Hypothalamus (tissue), 51 donors: ENCODE results near the gene MRPL27.
"Not testable (repeated sequence)": the region's sequence is repeated elsewhere in the genome, so short reads cannot be mapped to it uniquely, and the experiment has no call there.

Source experiments
- DNase-seq, 51 donors: peaks; one replicate each; lab custom pipeline; 2025; lab: John Stamatoyannopoulos, UW

Gene MRPL27

DNA sequence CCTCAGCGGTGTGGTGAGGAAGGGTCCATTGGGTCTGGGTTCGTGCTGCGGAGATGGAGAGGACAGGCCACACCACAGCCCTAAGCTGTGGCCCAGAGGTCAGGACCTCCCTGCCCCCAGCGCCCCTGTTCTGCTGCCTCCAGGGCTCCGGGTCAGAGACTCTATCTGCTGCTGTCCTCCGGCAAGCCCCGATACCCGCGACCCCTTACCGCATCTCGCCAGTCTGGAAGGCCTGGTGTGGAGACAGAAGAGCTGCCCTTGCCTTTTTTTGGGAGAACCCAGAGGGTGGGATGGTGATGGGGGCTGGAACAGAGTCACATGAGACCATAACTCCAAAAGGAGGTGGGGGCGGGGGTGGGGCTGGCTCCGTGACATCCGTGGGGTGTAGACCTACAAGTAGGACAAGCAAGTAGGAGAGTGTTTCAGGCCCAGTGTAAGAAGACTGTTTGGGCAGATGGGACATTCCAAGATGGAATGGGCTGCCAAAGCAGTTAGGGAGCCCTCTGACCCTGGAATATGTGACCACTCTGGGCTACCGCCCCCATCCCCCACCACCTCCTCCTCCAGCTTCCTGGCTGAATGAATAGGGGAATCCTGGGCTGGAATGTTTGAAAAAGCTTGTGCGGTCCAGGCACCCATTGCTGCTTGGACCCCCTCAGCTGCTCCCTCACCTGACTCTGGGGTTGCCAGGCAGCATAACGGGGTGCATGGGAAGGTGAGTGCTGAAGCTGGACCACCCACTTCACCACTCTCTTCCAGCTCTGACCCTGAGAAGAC lies 25.7 kb downstream of the MRPL27 start:
- peak in 1 of 51 donors; percentile 13 for DNase-seq

DNA sequence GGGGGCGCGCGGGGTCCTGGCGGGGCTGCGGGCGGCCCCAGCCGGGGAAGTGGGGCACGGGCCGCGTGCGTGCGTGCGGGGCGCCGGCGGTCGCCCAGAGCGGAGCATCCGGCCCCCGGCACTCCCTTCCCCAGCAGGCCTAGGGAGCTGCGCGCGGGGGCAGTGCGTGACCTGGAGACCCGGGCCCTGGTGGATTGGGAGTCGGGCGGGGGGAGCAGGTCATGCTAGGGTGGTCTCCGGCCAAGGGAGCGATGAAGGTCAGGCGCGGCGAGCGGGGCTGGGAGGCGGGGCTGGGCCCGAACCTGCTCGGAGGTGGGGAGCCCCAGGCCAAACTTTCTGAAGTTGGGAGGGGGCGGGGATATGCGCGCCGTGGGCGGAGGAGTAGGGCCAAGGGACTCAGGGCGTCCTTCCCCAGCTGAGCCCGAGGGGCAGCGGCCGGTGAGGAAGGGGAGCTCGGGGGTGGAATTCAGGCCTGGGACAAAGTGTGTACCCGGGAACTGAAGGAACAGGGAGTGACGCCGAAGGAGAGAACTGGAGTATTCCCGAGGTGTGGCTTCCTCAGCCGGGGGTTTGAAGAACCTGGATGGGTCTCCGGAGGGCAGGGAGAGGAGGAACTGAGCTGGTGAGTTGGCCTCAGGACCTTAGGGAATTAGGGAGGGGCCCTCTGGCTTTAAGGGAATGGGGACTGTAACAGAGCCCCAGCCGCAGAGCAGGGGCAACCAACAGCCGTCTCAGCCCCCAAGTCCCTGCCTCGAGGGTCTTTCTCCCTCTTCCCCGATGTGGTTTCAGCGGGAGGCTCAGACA lies 26.5 kb downstream of the MRPL27 start:
- peak in 10 of 51 donors; percentile 11 to 61 (median 40) for DNase-seq

DNA sequence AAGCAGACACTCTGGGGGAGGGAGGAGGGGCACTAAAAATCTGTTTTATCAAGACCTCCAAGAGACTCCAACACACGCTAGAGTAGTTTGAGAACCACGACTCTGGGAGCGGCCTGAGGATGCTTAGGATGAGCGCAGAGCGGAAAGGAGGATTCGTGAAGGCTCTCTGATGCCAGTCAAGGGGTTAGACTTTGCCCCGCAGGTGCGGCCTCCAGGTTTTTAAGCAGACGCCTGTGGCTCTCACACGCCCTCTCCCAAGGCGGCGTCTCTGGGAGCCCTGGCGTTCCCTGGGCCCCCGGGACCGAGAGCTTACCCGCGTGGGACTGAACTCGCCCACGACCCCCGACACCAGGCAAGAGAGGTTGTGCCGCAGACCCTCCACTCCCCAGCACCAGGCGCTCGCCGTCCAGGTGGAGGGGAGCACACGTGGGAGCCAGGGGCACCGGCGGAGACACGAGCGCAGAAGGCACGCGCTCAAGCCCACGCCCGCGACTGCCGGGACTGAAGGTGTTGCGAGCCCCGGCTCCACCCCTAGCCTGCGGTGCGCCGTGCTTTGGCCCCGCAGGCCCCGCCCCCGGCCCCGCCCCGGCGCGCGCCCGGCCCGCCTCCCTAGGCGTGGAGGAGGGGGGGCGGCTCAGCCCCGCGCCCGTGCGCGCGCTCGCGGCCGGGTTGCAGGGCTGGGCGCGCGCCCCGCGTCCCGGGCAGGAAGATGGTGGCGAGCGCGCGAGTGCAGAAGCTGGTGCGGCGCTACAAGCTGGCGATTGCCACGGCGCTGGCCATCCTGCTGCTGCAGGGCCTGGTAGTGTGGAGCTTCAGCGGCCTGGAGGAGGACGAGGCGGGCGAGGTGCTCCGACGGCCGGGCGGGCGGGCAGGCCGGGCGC lies 27.3 kb downstream of the MRPL27 start, which contains the start of gene XYLT2:
Gene XYLT2, plus strand, starts transcription at position 695 of the 881 bp plus-strand sequence. Its CDS starts 15 bp downstream, at position 710.
- peak in 48 of 51 donors; percentile 16 to 88 (median 56) for DNase-seq

DNA sequence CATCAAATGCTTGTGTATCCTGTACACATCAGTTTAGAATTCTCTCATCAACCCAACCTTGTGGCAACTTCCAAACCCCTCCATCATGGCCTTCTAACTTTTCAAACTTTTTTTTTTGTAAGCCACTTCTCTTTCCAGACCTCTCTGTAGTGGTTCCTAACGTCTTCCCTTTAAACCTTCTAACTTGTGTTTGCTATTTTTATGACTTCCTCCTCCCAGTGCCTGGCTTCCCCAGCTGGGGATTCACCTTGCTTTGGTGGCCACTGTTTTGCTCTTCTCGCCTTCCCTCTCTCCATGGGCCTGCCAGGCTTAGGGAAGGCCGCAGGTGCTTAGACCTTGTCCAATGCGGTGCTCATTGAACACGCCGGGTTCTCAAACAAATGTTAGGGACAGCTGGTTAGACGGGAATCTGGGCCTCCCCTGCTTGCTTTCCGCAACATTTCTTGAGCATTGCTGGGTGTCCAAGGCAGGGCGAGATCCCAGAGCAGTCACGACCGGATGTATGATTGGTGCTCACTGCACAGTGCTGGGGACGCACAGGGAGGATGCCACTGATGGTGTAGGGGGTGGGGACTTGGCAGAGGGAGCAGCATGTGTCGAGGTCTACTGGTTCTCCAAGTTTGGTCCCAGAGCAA lies 28.1 kb downstream of the MRPL27 start:
- DNase-seq, result no peak

DNA sequence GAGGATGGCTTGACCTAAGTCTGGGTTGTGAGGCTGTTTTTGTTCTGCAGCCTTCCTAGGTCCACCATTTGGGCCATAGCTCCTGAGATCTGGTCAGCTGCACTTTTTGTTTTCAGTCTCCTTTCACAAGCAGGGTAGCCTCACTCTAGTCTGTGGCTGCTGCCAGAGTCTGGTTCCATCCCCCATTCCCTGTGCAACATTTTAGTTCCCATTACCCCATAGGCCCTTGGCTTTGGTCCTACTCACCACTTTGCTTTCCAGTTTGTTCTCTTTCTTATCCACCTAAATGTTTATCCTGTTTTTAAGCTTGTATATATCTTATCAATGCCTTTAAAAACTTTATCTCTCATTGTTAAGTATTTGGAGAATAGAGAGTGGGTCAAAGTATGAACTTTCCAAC lies 33.6 kb downstream of the MRPL27 start:
- DNase-seq, result no peak

DNA sequence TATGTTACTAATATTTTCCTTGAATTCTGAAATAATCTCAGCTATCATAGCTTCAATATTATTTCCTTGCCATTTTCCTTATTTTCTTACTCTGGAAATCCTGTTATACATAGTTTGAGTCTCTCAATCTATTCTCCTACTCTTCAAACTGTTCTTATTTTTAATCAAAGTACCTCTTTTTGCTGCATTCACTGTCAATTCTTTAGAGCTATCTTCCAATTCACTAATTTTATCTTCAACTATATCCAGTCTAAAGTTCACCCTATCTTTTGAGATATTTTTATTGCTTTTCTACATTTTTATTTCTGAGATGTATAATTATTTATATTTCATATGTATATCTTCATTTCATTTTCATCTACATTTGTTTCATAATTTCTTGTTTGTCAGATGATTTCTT lies 34.3 kb downstream of the MRPL27 start:
- no peak for DNase-seq

DNA sequence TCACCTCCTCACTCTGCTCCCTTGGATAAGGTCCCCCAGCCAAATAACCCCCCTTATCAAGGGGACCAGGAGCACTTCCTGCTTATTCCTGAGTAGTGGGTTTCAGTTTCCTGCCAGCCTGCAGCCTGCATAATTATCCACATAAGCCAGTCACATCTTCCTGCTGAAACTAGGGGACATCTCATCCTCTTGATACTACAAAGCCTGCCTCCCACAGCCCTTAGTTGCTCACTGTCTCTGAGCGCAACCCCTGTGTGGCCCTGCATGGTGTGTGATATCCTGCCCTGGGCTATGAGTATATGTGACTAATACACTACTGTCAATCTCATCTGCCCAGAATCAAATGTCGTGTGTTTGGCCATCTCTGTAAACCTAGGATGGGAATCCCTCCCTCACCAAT lies 35.0 kb downstream of the MRPL27 start:
- no peak for DNase-seq

DNA sequence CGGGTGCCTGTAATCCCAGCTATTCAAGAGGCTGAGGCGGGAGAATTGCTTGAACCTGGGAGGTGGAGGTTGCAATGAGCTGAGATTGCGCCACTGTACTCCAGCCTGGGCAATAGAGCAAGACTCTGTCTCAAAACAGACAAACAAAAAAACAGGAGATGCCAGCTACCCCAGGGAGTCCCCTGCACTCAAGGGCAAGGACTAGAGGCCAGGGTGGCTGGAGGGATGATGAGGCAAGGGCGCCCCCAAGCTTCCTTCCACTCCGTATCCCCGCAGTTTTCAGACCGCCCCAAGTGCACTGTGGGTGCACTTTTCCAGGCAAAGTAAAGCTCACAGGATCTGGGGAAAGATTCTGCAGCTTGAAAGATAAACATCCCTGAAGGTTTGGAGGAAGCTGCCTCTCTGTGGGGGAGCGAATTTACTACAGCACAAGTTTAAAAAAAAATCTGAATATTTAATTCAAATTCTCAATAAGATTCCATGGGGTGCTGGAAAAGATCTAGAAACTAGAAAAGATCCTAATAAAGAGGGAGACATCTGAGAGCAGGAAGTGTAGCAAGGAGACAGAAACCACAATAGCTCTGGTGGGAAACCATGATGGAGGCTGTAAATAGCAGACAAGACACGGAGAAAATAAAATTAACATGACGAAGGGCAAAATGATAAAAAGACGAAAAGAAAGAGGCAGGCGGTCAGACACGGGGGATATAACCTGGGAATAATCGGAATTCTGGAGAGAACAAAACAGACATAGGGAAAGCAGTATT lies 39.5 kb downstream of the MRPL27 start:
- DNase-seq, result not testable (repeated sequence)

DNA sequence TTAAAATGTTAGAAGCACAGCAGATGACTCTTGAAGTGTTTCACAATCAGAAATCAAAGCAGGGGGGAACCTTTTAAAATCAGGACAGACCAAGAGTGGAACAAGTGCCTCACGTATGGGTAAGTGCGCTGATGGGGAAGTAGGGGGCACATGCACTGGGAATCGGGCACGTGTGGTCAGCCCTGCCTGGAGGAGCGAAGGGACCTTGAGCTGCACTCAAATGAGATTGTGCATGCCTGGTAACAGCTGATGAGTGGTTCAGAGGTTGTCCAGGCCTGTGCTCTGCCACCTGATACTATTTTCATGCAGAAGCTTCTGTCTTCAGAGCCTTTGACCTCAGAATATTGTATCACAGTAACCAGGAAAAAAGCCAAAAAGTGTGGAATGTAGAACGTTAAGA lies 40.8 kb downstream of the MRPL27 start:
- no peak for DNase-seq

DNA sequence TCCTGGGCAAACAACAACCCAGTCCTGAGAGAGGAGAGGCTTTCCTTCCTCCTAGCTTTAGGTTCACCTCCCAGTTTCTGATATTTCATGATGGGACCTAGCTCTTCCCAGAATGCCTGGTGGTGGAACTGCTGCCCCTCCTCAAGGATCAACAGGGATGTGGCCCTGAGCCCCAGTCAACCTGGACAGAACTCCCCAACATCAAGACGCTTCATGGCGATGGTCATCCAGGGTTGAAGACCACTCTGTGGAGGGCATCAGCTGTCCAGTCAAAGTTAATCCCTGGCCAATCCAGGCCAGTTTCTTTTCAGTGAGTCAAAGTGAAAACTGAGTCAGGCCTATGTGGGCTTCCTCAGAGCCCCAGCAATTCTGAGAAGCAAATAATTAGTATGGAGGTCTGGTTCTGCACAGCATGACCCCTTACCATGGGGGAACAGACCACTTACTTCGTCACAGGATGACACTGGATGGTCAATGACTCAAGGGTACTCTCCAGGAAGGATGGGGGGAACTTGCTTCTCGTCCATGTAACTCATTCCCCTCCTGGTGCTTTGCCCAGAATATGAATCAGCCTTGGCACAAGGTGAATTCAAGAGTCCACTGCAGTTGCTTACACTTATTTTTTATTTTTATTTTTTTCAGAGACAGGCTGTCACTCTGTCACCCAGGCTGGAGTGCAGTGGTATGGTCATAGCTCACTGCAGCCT lies 41.7 kb downstream of the MRPL27 start:
- no peak for DNase-seq

DNA sequence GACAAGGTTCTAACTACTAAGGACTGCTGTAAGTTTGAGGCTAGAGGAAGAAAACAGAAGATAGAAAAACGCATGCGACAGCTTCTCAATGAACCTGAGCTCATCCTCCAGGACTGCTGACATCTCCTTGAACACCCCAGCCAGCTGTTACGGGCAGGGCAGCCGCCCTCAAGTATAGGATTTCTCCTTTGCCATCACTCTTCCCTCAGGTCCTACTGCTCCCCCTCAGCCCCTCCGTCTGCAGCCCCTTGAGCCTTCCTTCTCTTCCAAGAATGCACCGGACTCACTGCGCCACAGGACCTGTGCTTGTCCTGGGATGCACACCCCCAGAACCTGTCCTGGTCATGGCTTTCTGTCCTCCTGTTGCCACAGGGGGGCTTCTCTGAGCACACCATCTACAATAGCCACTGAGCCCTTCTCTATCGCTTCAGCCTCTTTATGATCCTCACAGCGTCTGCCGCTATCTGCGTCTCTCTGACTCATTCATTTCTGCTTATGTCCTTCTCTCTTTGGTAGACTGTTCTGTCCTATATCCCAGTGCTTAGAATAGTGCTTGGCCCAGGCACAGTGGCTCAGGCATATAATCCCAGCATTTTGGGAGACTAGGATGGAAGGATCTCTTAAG lies 42.7 kb downstream of the MRPL27 start:
- no peak for DNase-seq

DNA sequence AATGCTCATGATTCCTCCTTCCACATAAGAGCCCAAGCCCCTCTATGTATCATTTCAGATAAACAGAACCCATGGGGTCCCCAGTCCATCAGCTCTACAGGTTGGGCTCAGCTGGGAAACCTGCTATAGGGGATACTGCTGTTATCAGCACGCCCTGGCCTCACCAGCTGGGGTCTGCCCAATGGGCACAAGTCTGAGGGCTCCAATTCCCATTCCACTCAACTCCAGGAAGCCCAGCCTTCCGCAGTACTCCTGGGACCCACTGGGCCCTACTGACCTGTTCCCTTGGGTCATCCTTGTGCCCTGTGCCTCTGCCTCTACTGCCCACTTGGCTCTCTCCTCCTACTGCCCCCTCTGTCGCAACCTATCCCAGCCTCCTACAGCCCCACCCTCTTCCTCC lies 43.3 kb downstream of the MRPL27 start:
- DNase-seq, result no peak

DNA sequence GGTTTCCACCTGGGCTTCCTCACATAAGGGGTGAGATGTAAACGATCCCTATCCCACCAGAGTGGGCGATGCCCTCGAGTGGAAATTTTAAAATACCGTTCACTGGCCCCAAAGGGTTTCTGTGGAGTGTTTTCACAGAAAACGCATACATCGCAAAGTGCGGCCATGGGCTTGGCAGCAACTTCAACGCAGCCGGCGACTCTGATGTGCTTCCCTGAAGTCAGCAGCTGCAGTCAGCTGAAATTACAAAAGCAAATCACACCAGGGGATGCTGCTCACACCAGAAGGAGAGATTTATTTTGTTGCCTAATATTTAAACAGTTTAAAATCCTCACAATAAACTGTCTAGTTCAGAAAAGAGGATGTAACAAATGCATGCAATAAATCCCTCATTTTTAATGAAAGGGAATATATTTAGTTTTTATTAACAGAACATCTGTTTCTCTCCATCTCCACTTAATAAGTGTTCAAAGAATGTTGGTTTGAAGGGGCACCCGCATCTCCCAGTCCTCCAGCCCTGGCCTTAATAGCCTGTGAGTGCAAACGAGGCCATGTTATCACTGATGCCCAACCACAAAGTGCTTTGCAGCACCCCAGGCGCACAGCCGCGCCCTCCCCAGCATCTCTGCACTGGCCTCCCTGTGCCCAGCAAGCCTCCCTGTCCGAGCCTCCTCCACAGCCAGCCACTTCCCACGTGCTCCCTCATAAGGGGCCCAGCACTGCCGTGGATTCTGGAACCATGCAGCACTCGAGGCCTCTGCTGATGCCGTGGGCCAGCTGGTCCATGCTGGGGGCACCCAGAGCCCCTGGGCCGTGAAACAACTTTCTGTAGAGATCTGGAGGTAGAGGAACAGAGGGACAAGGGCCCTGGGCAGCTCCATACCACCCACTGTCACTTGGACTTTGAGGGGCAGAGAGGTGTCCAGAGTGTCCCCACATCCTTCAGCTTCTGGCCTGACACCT lies 44.3 kb downstream of the MRPL27 start:
- no peak for DNase-seq

DNA sequence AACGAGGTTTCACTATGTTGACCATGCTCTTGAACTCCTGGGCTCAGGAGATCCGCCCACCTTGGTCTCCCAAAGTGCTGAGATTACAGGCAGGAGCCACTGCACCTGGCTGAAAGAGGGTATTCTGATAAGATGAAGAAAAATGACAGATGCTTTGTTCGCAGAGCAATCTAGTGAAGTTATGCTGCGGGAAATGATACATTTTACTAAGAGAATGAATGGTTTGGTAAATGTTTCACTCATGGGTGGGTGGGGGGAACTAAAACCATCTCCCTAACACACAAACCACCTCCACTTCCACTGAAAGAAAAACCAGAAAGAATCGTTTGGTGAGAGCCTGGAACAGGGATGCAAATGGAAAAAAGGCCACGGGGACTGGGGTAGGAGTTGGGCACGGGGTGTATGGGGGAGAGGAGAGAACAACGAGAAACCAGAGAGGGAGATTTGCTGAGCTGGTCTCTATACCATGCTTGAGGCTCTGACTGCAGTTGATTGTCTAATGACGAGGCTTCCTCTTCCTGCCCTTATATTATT lies 46.1 kb downstream of the MRPL27 start:
- DNase-seq, result no peak

DNA sequence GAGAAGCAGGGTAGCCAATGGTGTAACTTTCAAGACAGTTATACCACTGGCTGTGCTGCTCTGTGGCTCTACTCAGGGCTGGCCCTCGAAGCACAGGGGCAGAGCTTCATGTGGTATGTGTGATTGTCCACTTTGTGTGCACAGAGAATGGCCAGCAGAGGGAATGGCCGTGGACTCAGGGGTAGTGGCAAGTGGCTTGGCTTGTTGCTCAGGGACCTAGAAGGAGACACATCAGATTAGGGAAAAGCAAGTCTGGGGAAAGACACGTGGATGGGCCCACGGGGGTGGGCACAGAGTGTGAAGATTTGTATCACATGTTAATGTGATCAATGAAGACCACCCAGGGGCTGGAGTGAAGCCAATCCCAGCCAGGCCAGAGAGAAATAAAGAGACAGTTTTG lies 47.1 kb downstream of the MRPL27 start:
- no peak for DNase-seq

DNA sequence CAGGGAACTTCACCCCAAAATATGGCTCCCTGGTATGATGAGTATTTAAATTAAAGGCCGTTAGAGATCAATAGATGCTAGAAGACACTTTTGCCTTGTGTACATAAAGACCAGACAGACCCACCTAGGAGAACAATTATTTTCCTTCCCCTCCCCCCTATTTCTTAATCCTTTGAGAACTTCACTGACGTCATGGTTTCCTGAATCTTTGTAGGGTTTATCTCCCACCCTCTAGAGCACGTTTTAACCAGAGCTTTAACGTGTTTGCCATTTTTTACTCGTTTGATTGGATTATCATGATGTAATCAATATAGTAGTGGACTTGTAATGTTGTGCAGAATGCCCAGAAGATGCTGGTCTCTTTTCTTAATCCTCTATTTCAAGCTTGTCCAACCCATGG lies 49.9 kb downstream of the MRPL27 start:
- no peak for DNase-seq

DNA sequence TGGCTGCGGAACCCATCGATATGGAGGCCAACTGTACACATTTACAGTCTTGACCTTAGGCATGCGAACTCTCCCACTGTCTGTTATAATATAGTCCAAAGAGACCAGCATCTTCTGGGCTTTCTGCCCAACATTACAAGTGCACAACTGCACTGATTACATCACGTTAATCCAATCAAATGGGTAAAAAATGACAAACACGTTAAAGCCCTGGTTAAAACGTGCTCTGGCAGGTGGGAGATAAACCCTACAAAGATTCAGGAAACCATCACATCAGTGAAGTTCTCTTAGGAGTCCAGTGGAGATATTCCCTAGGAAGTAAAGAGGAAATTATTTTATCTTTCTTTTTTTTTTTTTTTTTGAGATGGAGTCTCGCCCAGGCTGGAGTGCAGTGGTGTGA lies 50.7 kb downstream of the MRPL27 start:
- DNase-seq, result no peak
